NCI-H2227 (cell line): ENCODE data around the gene DDAH1.

Source experiments
- DNase-seq: peaks from one replicate; lab custom pipeline; 2025; ENCODE audit not compliant: unreplicated experiment; lab: John Stamatoyannopoulos, UW

DDAH1 gene

GRCh38 chr1:85332575-85332974 lies 132.4 kb downstream of the DDAH1 start:
- no peak for DNase-seq

GRCh38 chr1:85330711-85331290 lies 134.2 kb downstream of the DDAH1 start:
- DNase-seq = no peak

GRCh38 chr1:85330214-85330631 lies 134.7 kb downstream of the DDAH1 start:
- DNase-seq = no peak

- DNase-seq = no peak
Measured at GRCh38 chr1:85328713-85329397, 136.1 kb downstream of the DDAH1 start.

GRCh38 chr1:85327759-85328158 lies 137.2 kb downstream of the DDAH1 start:
- no peak for DNase-seq

GRCh38 chr1:85326851-85327250 lies 138.1 kb downstream of the DDAH1 start:
- no peak for DNase-seq

- no peak for DNase-seq
Measured at GRCh38 chr1:85326336-85326735, 138.6 kb downstream of the DDAH1 start.

- DNase-seq = no peak
Measured at GRCh38 chr1:85325920-85326319, 139.0 kb downstream of the DDAH1 start.

GRCh38 chr1:85323770-85324169 lies 141.2 kb downstream of the DDAH1 start:
- DNase-seq = no peak

- no peak for DNase-seq
Measured at GRCh38 chr1:85322655-85323054, 142.3 kb downstream of the DDAH1 start.

GRCh38 chr1:85321237-85321964 lies 143.6 kb downstream of the DDAH1 start:
- no peak for DNase-seq

- no peak for DNase-seq
Measured at GRCh38 chr1:85320371-85321131, 144.4 kb downstream of the DDAH1 start.

- DNase-seq = no peak
Measured at GRCh38 chr1:85319931-85320330, 145.0 kb downstream of the DDAH1 start.

GRCh38 chr1:85319491-85319890 lies 145.5 kb downstream of the DDAH1 start:
- no peak for DNase-seq

- no peak for DNase-seq
Measured at GRCh38 chr1:85318217-85318616, 146.7 kb downstream of the DDAH1 start.

GRCh38 chr1:85317560-85317959 lies 147.4 kb downstream of the DDAH1 start:
- DNase-seq = no peak

GRCh38 chr1:85316321-85316720 lies 148.6 kb downstream of the DDAH1 start:
- DNase-seq = no peak

GRCh38 chr1:85315789-85316188 lies 149.2 kb downstream of the DDAH1 start:
- DNase-seq = no peak

- DNase-seq = no peak
Measured at GRCh38 chr1:85314726-85315125, 150.2 kb downstream of the DDAH1 start.

- no peak for DNase-seq
Measured at GRCh38 chr1:85313888-85314696, 150.9 kb downstream of the DDAH1 start.

GRCh38 chr1:85311818-85312217 lies 153.1 kb downstream of the DDAH1 start:
- no peak for DNase-seq
